HepG2 (cell line): Measurements from ENCODE around the gene KDM4B. TPM values are rescaled to one million over a fixed set of nuclear protein-coding genes. Genes with fewer than 3 reads are reported as not detected.

Source experiments
- ATAC-seq: fragments of 200-7000 bp; cut with Tn5 transposase; 3 replicates; pipeline ENCODE4 v1.9.1; 2020; ENCODE audit warnings: mild to moderate bottlenecking, moderate library complexity
- BruUV-seq: library from RNA; stranded (reverse); fragments of 400-500 nt; replicated peaks from 2 replicates; lab custom pipeline; 2021; lab: Mats Ljungman, UMichigan
- CTCF ChIA-PET: fragments of 300-600 bp; formaldehyde crosslinking; extraction: SDS; loops from one replicate; lab custom pipeline; 2021; ENCODE audit warnings: low total read pairs, inconsistent platforms, low intra/inter-chr PET ratio; lab: Yijun Ruan, JAX
- POLR2A ChIA-PET: fragments of 350-600 bp; sonication (Branson Sonifier 250); formaldehyde crosslinking; loops from one replicate; lab custom pipeline; 2020; ENCODE audit warnings: antibody characterized with exemption, inconsistent platforms; lab: Yijun Ruan, JAX
- DNase-seq: peaks from one replicate; pipeline ENCODE4 v3.0.0-alpha.2; 2015; ENCODE audit warnings: low spot score
- FAIRE-seq: peaks from 3 replicates; lab custom pipeline; 2011; peaks lifted over from hg19 to GRCh38; lab: Jason Lieb, UNC
- H2AFZ ChIP-seq: one replicate; pipeline ENCODE4 v1.6.1; 2011; ENCODE audit warnings: low read length, inconsistent platforms
- H3K27ac ChIP-seq: fragments of 300-600 bp; 3 replicates; pipeline ENCODE4 v1.8.0; 2011; ENCODE audit warnings: mixed run types, mild to moderate bottlenecking, mixed read lengths, low read length, inconsistent platforms; ENCODE audit not compliant: insufficient read depth; ENCODE audit errors: extremely low read length
- H3K27me3 ChIP-seq, 2 experiments: fragments of 200-600 bp in 1 of 2; 2 replicates in 1 of 2; 3 replicates in 1 of 2; pipeline versions ENCODE4 v1.6.0 to v1.8.0; 2011; ENCODE audit warnings: low read length in 2 of 2, mild to moderate bottlenecking in 2 of 2, moderate library complexity in 2 of 2, inconsistent platforms in 1 of 2; ENCODE audit not compliant: insufficient read depth in 2 of 2, control insufficient read depth in 1 of 2
- H3K36me3 ChIP-seq, 2 experiments: fragments of 200-600 bp in 1 of 2; replicated peaks in 1 of 2; 2 replicates in 1 of 2; 3 replicates in 1 of 2; pipeline versions ENCODE4 v1.5.1 to v1.8.0; 2011; ENCODE audit warnings: low read length in 2 of 2, inconsistent platforms in 1 of 2; ENCODE audit not compliant: insufficient read depth in 2 of 2, control insufficient read depth in 1 of 2
- H3K4me1 ChIP-seq: 2 replicates; pipeline ENCODE4 v1.5.1; 2012; ENCODE audit warnings: low read length, inconsistent platforms; ENCODE audit not compliant: insufficient read depth
- H3K4me2 ChIP-seq: 2 replicates; pipeline ENCODE4 v1.6.0; 2011; ENCODE audit warnings: low read depth, low read length, inconsistent platforms
- H3K4me3 ChIP-seq, 3 experiments: fragments of 200-600 bp in 1 of 3; sonication (generic), shearing (Covaris generic) in 1 of 3; replicated peaks in 1 of 3; 2 replicates each; pipeline ENCODE4 v1.5.1; 2011 to 2016; ENCODE audit warnings: low read length in 3 of 3, inconsistent platforms in 2 of 3, low read depth in 2 of 3, mild to moderate bottlenecking in 2 of 3, control low read depth in 1 of 3, mixed read lengths in 1 of 3; ENCODE audit not compliant: insufficient read depth in 1 of 3
- H3K79me2 ChIP-seq: one replicate; pipeline ENCODE4 v1.6.1; 2011; ENCODE audit warnings: low read length, inconsistent platforms; ENCODE audit not compliant: insufficient read depth
- H3K9ac ChIP-seq: 2 replicates; pipeline ENCODE4 v1.6.0; 2011; ENCODE audit warnings: mild to moderate bottlenecking, low read depth, low read length, inconsistent platforms; ENCODE audit not compliant: insufficient read depth
- H3K9me3 ChIP-seq: 2 replicates; pipeline ENCODE4 v1.5.1; 2012; ENCODE audit warnings: mild to moderate bottlenecking, low read length
- H4K20me1 ChIP-seq: 2 replicates; pipeline ENCODE4 v1.6.0; 2011; ENCODE audit warnings: inconsistent platforms, mild to moderate bottlenecking, low read length, moderate library complexity; ENCODE audit not compliant: insufficient read depth
- ATF2 ChIP-seq: sonication (generic); formaldehyde crosslinking; IDR thresholded peaks from 2 replicates; pipeline ENCODE4 v1.4.0; 2020; ENCODE audit warnings: missing genetic modification reagents
- FOXA3 ChIP-seq: IDR thresholded peaks from 2 replicates; pipeline ENCODE4 v1.6.1; 2016; ENCODE audit warnings: missing genetic modification reagents, missing compliant biosample characterization
- HES4 ChIP-seq: sonication (generic); formaldehyde crosslinking; IDR thresholded peaks from 2 replicates; pipeline ENCODE4 v1.9.0; 2021; ENCODE audit warnings: mild to moderate bottlenecking, missing genetic modification reagents, borderline replicate concordance
- HNRNPH1 ChIP-seq: fragments of 200-400 bp; formaldehyde crosslinking; optimal IDR thresholded peaks from 2 replicates; pipeline ENCODE3; 2017; ENCODE audit warnings: mild to moderate bottlenecking, low read depth, low read length
- KAT8 ChIP-seq: IDR thresholded peaks from 2 replicates; pipeline ENCODE4 v1.6.1; 2016; ENCODE audit warnings: missing genetic modification reagents, missing compliant biosample characterization
- KLF12 ChIP-seq: sonication (generic); formaldehyde crosslinking; IDR thresholded peaks from 2 replicates; pipeline ENCODE4 v1.4.0; 2020; ENCODE audit warnings: missing genetic modification reagents, borderline replicate concordance
- MAF1 ChIP-seq: sonication (generic); formaldehyde crosslinking; IDR thresholded peaks from 2 replicates; pipeline ENCODE4 v1.5.0; 2020; ENCODE audit warnings: missing genetic modification reagents, borderline replicate concordance
- MTF1 ChIP-seq: sonication (generic); formaldehyde crosslinking; IDR thresholded peaks from 2 replicates; pipeline ENCODE4 v1.5.0; 2020; ENCODE audit warnings: missing genetic modification reagents
- NR1H2 ChIP-seq: sonication (generic); formaldehyde crosslinking; IDR thresholded peaks from 2 replicates; pipeline ENCODE4 v1.8.1; 2022; ENCODE audit warnings: low read depth, missing genetic modification reagents, borderline replicate concordance
- RARG ChIP-seq: sonication (generic); formaldehyde crosslinking; IDR thresholded peaks from 2 replicates; pipeline ENCODE4 v1.4.0; 2020; ENCODE audit warnings: low read depth, mild to moderate bottlenecking, missing genetic modification reagents
- RFX1 ChIP-seq: fragments of 450-650 bp; IDR thresholded peaks from 2 replicates; pipeline ENCODE4 v1.6.1; 2017
- SIX4 ChIP-seq: sonication (generic); formaldehyde crosslinking; IDR thresholded peaks from 2 replicates; pipeline ENCODE4 v1.4.0; 2020; ENCODE audit warnings: missing genetic modification reagents
- SNAI1 ChIP-seq: sonication (generic); formaldehyde crosslinking; IDR thresholded peaks from 2 replicates; pipeline ENCODE4 v1.5.0; 2020; ENCODE audit warnings: mild to moderate bottlenecking, missing genetic modification reagents, borderline replicate concordance
- TGIF2 ChIP-seq: IDR thresholded peaks from 2 replicates; pipeline ENCODE4 v1.6.1; 2016; ENCODE audit warnings: control low read depth, missing compliant biosample characterization
- ZNF335 ChIP-seq: sonication (generic); formaldehyde crosslinking; IDR thresholded peaks from 2 replicates; pipeline ENCODE4 v1.4.0; 2020; ENCODE audit warnings: missing genetic modification reagents
- ZNF451 ChIP-seq: sonication (generic); formaldehyde crosslinking; IDR thresholded peaks from 2 replicates; pipeline ENCODE4 v1.5.0; 2020; ENCODE audit warnings: mild to moderate bottlenecking, missing genetic modification reagents
- ZNF577 ChIP-seq: sonication (generic); formaldehyde crosslinking; IDR thresholded peaks from 2 replicates; pipeline ENCODE4 v1.4.0; 2020; ENCODE audit warnings: mild to moderate bottlenecking, low read depth, missing genetic modification reagents, borderline replicate concordance
- ZNF629 ChIP-seq: sonication (generic); formaldehyde crosslinking; conservative IDR thresholded peaks from 2 replicates; pipeline ENCODE4 v1.5.0; 2020; ENCODE audit warnings: missing genetic modification reagents
- ZNF652 ChIP-seq: IDR thresholded peaks from 2 replicates; pipeline ENCODE4 v1.6.1; 2016; ENCODE audit warnings: low read depth, borderline replicate concordance
- ZNF7 ChIP-seq: IDR thresholded peaks from 2 replicates; pipeline ENCODE4 v1.6.1; 2016; ENCODE audit warnings: missing biosample characterization, missing genetic modification reagents
- ZNF724P ChIP-seq: sonication (generic); formaldehyde crosslinking; IDR thresholded peaks from 2 replicates; pipeline ENCODE4 v1.8.0; 2022; ENCODE audit warnings: missing genetic modification reagents, borderline replicate concordance
- WGBS: methylation state at CpG from one replicate; pipeline ENCODE4 v1.1.6; 2017; ENCODE audit warnings: low lambda C conversion rate; 5-methylcytosine and 5-hydroxymethylcytosine counted together
- in situ Hi-C: cut with HindIII; loops from 2 replicates; pipeline ENCODE4 v1.10.0; 2017; ENCODE audit warnings: low pct_unique_long_range_greater_than_20kb; ENCODE audit not compliant: extremely low pct_ligation_motif_present
- intact Hi-C: fragments of 100-400 bp; cut with micrococcal nuclease; formaldehyde crosslinking; loops from one replicate; pipeline ENCODE4 v1.10.0; 2022; ENCODE audit not compliant: unreplicated experiment
- polyA plus RNA-seq, 8 experiments: library from polyadenylated mRNA; depleted of rRNA in 3 of 8; stranded (reverse) in 7 of 8; unstranded in 1 of 8; fragments of >200 nt; fragmentation: Illumina TruSeq in 4 of 8; extraction: Trizol in 4 of 8; gene quantifications; 2 replicates each; pipeline versions ENCODE4 v1.2.1 to v1.2.3, GENCODE V29; 2011 to 2016; ENCODE audit warnings: low read depth in 4 of 8, missing spikeins in 1 of 8, mixed read lengths in 1 of 8; ENCODE audit not compliant: insufficient read depth in 1 of 8
- total RNA-seq, 5 experiments: library from RNA; depleted of rRNA; stranded (reverse); fragments of >200 nt; fragmentation: Illumina TruSeq; extraction: Trizol; gene quantifications; 2 replicates each; pipeline ENCODE4 v1.2.3, GENCODE V29; 2016; ENCODE audit warnings: low read depth in 1 of 5
- TF ChIP-seq, protein P1 (sequence below): sonication (generic); formaldehyde crosslinking; IDR thresholded peaks from 2 replicates; pipeline ENCODE4 v1.8.1; 2023; ENCODE audit warnings: mild to moderate bottlenecking, moderate library complexity, missing genetic modification reagents
- TF ChIP-seq, protein P2 (sequence below): sonication (generic); formaldehyde crosslinking; conservative IDR thresholded peaks from 2 replicates; pipeline ENCODE4 v1.8.0; 2022; ENCODE audit warnings: low read depth, missing genetic modification reagents

The KDM4B gene
- total and polyA plus RNA-seq, 2 of the 13 experiments (the other 11 are each of a cell fraction or from before 2014, with no cell fraction given): 4.9 to 14.6 TPM

DNA sequence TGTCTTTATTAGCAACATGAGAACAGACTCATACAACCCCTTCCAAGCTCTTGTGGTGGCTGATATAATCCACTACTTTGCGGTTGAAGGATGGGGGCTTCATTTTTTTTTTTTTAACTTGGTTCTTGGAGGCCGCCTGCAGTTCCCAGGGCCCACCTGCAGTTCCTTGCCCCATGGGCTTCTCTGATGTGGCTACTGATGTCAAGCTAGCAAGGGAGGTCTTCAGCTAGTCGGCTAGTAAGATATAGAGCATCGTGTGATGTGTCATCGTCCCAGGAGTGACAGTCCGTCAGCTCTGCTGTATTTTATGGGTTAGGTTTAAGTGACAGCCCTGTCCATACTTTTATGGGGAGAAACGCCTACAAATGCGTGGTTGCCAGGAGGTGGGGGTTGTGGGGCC is 33.5 kb upstream of the KDM4B start (continued):
- TF ChIP-seq, protein P1, sequence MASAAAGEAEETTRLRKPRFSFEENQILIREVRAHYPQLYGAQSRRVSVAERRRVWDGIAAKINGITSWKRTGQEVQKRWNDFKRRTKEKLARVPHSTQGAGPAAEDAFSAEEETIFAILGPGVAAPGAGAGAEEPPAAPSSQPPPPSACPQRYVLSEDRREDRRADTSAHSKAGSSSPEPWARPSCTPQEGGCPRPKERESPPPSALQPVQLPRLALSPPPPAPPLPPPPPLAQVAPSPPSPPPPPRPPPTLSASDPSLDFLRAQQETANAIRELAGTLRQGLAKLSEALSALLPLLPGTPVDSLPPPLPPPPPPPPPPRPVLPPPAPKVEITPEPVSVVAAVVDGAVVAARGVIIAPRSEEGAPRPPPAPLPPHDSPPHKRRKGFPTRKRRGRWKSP (CRISPR knock-in tag): no peak
- no peak for TF ChIP-seq TGIF2 (CRISPR knock-in tag)
- TF ChIP-seq MTF1: no peak
- no peak for TF ChIP-seq ZNF577 (CRISPR knock-in tag)

DNA sequence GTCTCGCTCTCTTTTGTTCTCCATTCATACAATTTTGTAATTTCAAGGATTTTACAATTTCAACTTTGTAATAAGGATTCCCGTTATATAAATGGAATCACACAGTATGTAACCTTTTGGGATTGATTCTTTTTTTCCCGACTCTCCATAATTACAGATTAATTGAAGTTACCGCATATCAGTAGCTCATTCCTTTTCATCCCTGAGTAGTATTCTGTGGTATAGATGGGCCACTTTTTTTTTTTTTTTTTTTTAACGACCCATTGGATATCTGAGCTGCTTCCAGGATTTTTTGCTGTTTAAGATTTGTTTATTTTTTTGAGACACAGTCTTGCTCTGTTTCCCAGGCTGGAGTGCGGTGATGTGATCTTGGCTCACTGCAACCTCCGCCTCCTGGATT is 31.9 kb upstream of the KDM4B start:
- ChIA-PET CTCF (no interaction called here), POLR2A (no interaction called here)
- no peaks in the 10 kb centered on the region for H3K79me2 ChIP-seq
- no peaks in the 10 kb centered on the region for H4K20me1 ChIP-seq
- no peak overlapping the region for H3K27ac ChIP-seq
- H3K4me3 ChIP-seq: no peak overlapping the region
- WGBS: 91% methylated on average over 7 of the region's 7 CpGs
- DNase-seq: no peak
- no peaks in the 10 kb centered on the region for H3K9me3 ChIP-seq
- no peak overlapping the region for H3K4me2 ChIP-seq
- TF ChIP-seq KAT8 (no peak), SIX4 (CRISPR knock-in tag) (no peak), ZNF652 (CRISPR knock-in tag) (no peak), RARG (no peak), ZNF724P (CRISPR knock-in tag) (no peak), ZNF7 (no peak), ATF2 (CRISPR knock-in tag) (no peak), ZNF335 (CRISPR knock-in tag) (no peak), FOXA3 (no peak), NR1H2 (CRISPR knock-in tag) (no peak), KLF12 (CRISPR knock-in tag) (no peak), ZNF629 (CRISPR knock-in tag) (no peak), SNAI1 (CRISPR knock-in tag) (no peak), ZNF451 (CRISPR knock-in tag) (no peak), HES4 (CRISPR knock-in tag) (no peak), HNRNPH1 (no peak), RFX1 (no peak), MAF1 (CRISPR knock-in tag) (no peak)
- TF ChIP-seq, protein P2, sequence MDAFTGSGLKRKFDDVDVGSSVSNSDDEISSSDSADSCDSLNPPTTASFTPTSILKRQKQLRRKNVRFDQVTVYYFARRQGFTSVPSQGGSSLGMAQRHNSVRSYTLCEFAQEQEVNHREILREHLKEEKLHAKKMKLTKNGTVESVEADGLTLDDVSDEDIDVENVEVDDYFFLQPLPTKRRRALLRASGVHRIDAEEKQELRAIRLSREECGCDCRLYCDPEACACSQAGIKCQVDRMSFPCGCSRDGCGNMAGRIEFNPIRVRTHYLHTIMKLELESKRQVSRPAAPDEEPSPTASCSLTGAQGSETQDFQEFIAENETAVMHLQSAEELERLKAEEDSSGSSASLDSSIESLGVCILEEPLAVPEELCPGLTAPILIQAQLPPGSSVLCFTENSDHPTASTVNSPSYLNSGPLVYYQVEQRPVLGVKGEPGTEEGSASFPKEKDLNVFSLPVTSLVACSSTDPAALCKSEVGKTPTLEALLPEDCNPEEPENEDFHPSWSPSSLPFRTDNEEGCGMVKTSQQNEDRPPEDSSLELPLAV: no peak
- no TSS peak for BruUV-seq
- intact Hi-C loops (no loop called here), in situ Hi-C loops (no loop called here)
- peaks cover 12 to 58% of the 10 kb centered on the region in 2 experiments for H3K36me3 ChIP-seq
- H3K4me1 ChIP-seq: no peaks in the 10 kb centered on the region
- H2AFZ ChIP-seq: no peak overlapping the region
- no peak for FAIRE-seq
- H3K9ac ChIP-seq: no peak overlapping the region
- no peaks in the 10 kb centered on the region for H3K27me3 ChIP-seq
- ATAC-seq: no peak
